ENCODE data around the gene GPC5.
A peak's percentile ranks its signal among the peaks of the same experiment; 100 is the strongest.

GPC5 gene

GRCh38 chr13:92164822-92165221 lies 766.4 kb downstream of the GPC5 start:
- no peak for DNase-seq (ENCODE audit: low spot score)

- DNase-seq (ENCODE audit: low spot score): no peak
These were observed 773.8 kb downstream of the GPC5 start for GRCh38 chr13:92172191-92172590.

GRCh38 chr13:92173254-92173653 lies 774.8 kb downstream of the GPC5 start:
- DNase-seq (ENCODE audit: low spot score): no peak

GRCh38 chr13:92175330-92175729 lies 776.9 kb downstream of the GPC5 start:
- no peak for DNase-seq (ENCODE audit: low spot score)

GRCh38 chr13:92177966-92178365 lies 779.5 kb downstream of the GPC5 start:
- DNase-seq (ENCODE audit: low spot score): no peak

GRCh38 chr13:92179223-92179622 lies 780.8 kb downstream of the GPC5 start:
- no peak for DNase-seq (ENCODE audit: low spot score)

- DNase-seq (ENCODE audit: low spot score): peak; percentile 8
These were observed 789.1 kb downstream of the GPC5 start for GRCh38 chr13:92187378-92187989.

- no peak for DNase-seq (ENCODE audit: low spot score)
These were observed 790.2 kb downstream of the GPC5 start for GRCh38 chr13:92188574-92188973.

GRCh38 chr13:92196591-92197256 lies 798.3 kb downstream of the GPC5 start:
- DNase-seq (ENCODE audit: low spot score): no peak

GRCh38 chr13:92197669-92198068 lies 799.2 kb downstream of the GPC5 start:
- DNase-seq (ENCODE audit: low spot score): no peak

- DNase-seq (ENCODE audit: low spot score): no peak
These were observed 820.2 kb downstream of the GPC5 start for GRCh38 chr13:92218615-92219014.

GRCh38 chr13:92221916-92222315 lies 823.5 kb downstream of the GPC5 start:
- DNase-seq (ENCODE audit: low spot score): no peak

GRCh38 chr13:92224052-92224821 lies 825.8 kb downstream of the GPC5 start:
- no peak for DNase-seq (ENCODE audit: low spot score)

GRCh38 chr13:92224825-92225224 lies 826.4 kb downstream of the GPC5 start:
- no peak for DNase-seq (ENCODE audit: low spot score)

GRCh38 chr13:92225861-92226260 lies 827.4 kb downstream of the GPC5 start:
- DNase-seq (ENCODE audit: low spot score): no peak

GRCh38 chr13:92232871-92233270 lies 834.5 kb downstream of the GPC5 start:
- no peak for DNase-seq (ENCODE audit: low spot score)

GRCh38 chr13:92251671-92252210 lies 853.3 kb downstream of the GPC5 start:
- no peak for DNase-seq (ENCODE audit: low spot score)

- DNase-seq (ENCODE audit: low spot score): no peak
These were observed 857.1 kb downstream of the GPC5 start for GRCh38 chr13:92255526-92255925.

- no peak for DNase-seq (ENCODE audit: low spot score)
These were observed 857.8 kb downstream of the GPC5 start for GRCh38 chr13:92256211-92256610.

- DNase-seq (ENCODE audit: low spot score): no peak
These were observed 860.6 kb downstream of the GPC5 start for GRCh38 chr13:92259046-92259445.

GRCh38 chr13:92259523-92259922 lies 861.1 kb downstream of the GPC5 start:
- no peak for DNase-seq (ENCODE audit: low spot score)

- no peak for DNase-seq (ENCODE audit: low spot score)
These were observed 861.9 kb downstream of the GPC5 start for GRCh38 chr13:92260363-92260762.

Data from germinal center (tissue), 1 donor.